SK-N-SH (cell line): ENCODE data around the gene ZHX3. TPM values are rescaled to one million over a fixed set of nuclear protein-coding genes. Genes with fewer than 3 reads are reported as not detected.

Experiments used
- CTCF ChIA-PET: fragments of 300-600, 350-600 bp; formaldehyde crosslinking; extraction: SDS; loops from one replicate; lab custom pipeline; 2021; lab: Yijun Ruan, JAX
- POLR2A ChIA-PET: fragments of 350-600 bp; sonication (Branson Sonifier 250); formaldehyde crosslinking; extraction: SDS; loops from one replicate; lab custom pipeline; 2020; ENCODE audit warnings: antibody characterized with exemption, inconsistent platforms; lab: Yijun Ruan, JAX
- DNase-seq: peaks from one replicate; pipeline ENCODE4 v3.0.0; 2012
- H2AFZ ChIP-seq: fragments of 200-600 bp; sonication (generic); 2 replicates; pipeline ENCODE4 v1.8.1; 2016; ENCODE audit warnings: antibody characterized with exemption, mild to moderate bottlenecking, low read depth
- H3F3A ChIP-seq: fragments of 200-600 bp; sonication (generic); replicated peaks from 2 replicates; pipeline ENCODE3; 2016; ENCODE audit warnings: antibody characterized with exemption, mild to moderate bottlenecking; ENCODE audit not compliant: insufficient read depth
- H3K27ac ChIP-seq, 2 experiments: fragments of 200-500 bp in 1 of 2; fragments of 200-600 bp in 1 of 2; sonication (Bioruptor generic) in 1 of 2; sonication (generic), shearing (Covaris generic) in 1 of 2; 2 replicates each; pipeline versions ENCODE4 v1.5.1 to v1.6.1; 2014 to 2016; ENCODE audit warnings: low read depth in 2 of 2, inconsistent platforms in 1 of 2, low read length in 1 of 2, mild to moderate bottlenecking in 1 of 2, mixed read lengths in 1 of 2
- H3K27me3 ChIP-seq: fragments of 200-600 bp; sonication (generic), shearing (Covaris generic); 2 replicates; pipeline ENCODE4 v1.6.1; 2016; ENCODE audit warnings: mixed run types; ENCODE audit not compliant: insufficient read depth
- H3K36me3 ChIP-seq, 2 experiments: fragments of 200-500 bp in 1 of 2; fragments of 200-600 bp in 1 of 2; sonication (Bioruptor generic) in 1 of 2; sonication (generic) in 1 of 2; replicated peaks in 1 of 2; 2 replicates each; pipeline versions ENCODE3 to v1.5.1; 2014 to 2016; ENCODE audit warnings: low read length in 1 of 2, mild to moderate bottlenecking in 1 of 2; ENCODE audit not compliant: insufficient read depth in 2 of 2, control insufficient read depth in 1 of 2
- H3K4me1 ChIP-seq, 2 experiments: fragments of 200-500 bp in 1 of 2; fragments of 200-600 bp in 1 of 2; sonication (Bioruptor generic) in 1 of 2; sonication (generic), shearing (Covaris generic) in 1 of 2; 2 replicates each; pipeline versions ENCODE4 v1.5.1 to v1.6.1; 2014 to 2016; ENCODE audit warnings: low read depth in 1 of 2, low read length in 1 of 2, mixed run types in 1 of 2; ENCODE audit not compliant: insufficient read depth in 2 of 2, control insufficient read depth in 1 of 2
- H3K4me2 ChIP-seq: fragments of 200-600 bp; sonication (generic), shearing (Covaris generic); 2 replicates; pipeline ENCODE4 v1.6.1; 2017; ENCODE audit warnings: mixed run types
- H3K4me3 ChIP-seq, 2 experiments: fragments of 200-500 bp in 1 of 2; fragments of 200-600 bp in 1 of 2; sonication (Bioruptor generic) in 1 of 2; sonication (generic), shearing (Covaris generic) in 1 of 2; 2 replicates each; pipeline versions ENCODE4 v1.5.1 to v1.8.1; 2014 to 2016; ENCODE audit warnings: low read depth in 2 of 2, inconsistent platforms in 1 of 2, low read length in 1 of 2, mild to moderate bottlenecking in 1 of 2, mixed read lengths in 1 of 2, moderate library complexity in 1 of 2
- H3K79me2 ChIP-seq: fragments of 200-600 bp; sonication (generic); 2 replicates; pipeline ENCODE4 v1.8.1; 2017; ENCODE audit warnings: mild to moderate bottlenecking; ENCODE audit not compliant: insufficient read depth
- H3K9ac ChIP-seq: fragments of 200-600 bp; sonication (generic); 2 replicates; pipeline ENCODE4 v1.6.1; 2017; ENCODE audit warnings: mixed run types
- H3K9me2 ChIP-seq: fragments of 200-600 bp; sonication (generic); 2 replicates; pipeline ENCODE4 v1.6.1; 2017; ENCODE audit warnings: mixed run types
- H3K9me3 ChIP-seq: fragments of 200-600 bp; sonication (generic); 2 replicates; pipeline ENCODE4 v1.6.1; 2017; ENCODE audit warnings: mixed run types, mild to moderate bottlenecking, moderate library complexity
- H4K20me1 ChIP-seq: fragments of 200-600 bp; sonication (generic); 2 replicates; pipeline ENCODE4 v1.6.1; 2017; ENCODE audit warnings: mild to moderate bottlenecking, mixed run types; ENCODE audit not compliant: insufficient read depth
- ELF1 ChIP-seq: IDR thresholded peaks from 2 replicates; pipeline ENCODE4 v1.4.0; 2012
- EP300 ChIP-seq, 2 experiments: IDR thresholded peaks; 2 replicates each; pipeline versions ENCODE4 v1.4.0 to v1.6.1; 2012; ENCODE audit warnings: borderline replicate concordance in 1 of 2, low read depth in 1 of 2, low read length in 1 of 2
- FOSL2 ChIP-seq: IDR thresholded peaks from 2 replicates; pipeline ENCODE4 v1.4.0; 2012; ENCODE audit warnings: low read depth, mild to moderate bottlenecking, moderate library complexity, borderline replicate concordance
- FOXM1 ChIP-seq: IDR thresholded peaks from 2 replicates; pipeline ENCODE4 v1.4.0; 2012; ENCODE audit warnings: low read depth, mild to moderate bottlenecking
- GATA2 ChIP-seq: sonication (generic); formaldehyde crosslinking; IDR thresholded peaks from 2 replicates; pipeline ENCODE4 v1.5.0; 2020; ENCODE audit warnings: mild to moderate bottlenecking, missing genetic modification reagents
- JUND ChIP-seq: IDR thresholded peaks from 2 replicates; pipeline ENCODE4 v1.4.0; 2012
- NFIC ChIP-seq: IDR thresholded peaks from 2 replicates; pipeline ENCODE4 v1.4.0; 2012; ENCODE audit warnings: borderline replicate concordance
- NRF1 ChIP-seq: IDR thresholded peaks from 2 replicates; pipeline ENCODE4 v1.6.1; 2012; ENCODE audit warnings: low read depth, mild to moderate bottlenecking, low read length
- POLR2AphosphoS5 ChIP-seq: IDR thresholded peaks from 2 replicates; pipeline ENCODE4 v1.6.1; 2012; ENCODE audit warnings: low read depth, low read length
- SMC3 ChIP-seq: IDR thresholded peaks from 2 replicates; pipeline ENCODE4 v1.6.1; 2012; ENCODE audit warnings: low read depth, low read length, improper control_type of control experiment
- TAF1 ChIP-seq: IDR thresholded peaks from 2 replicates; pipeline ENCODE4 v1.6.1; 2012; ENCODE audit warnings: low read depth, mild to moderate bottlenecking, low read length, moderate library complexity, borderline replicate concordance
- TEAD4 ChIP-seq: IDR thresholded peaks from 2 replicates; pipeline ENCODE4 v1.4.0; 2012; ENCODE audit warnings: mild to moderate bottlenecking, borderline replicate concordance; ENCODE audit not compliant: insufficient read depth
- USF2 ChIP-seq: fragments of 150-350 bp; IDR thresholded peaks from 2 replicates; pipeline ENCODE4 v1.6.1; 2017; ENCODE audit warnings: antibody characterized with exemption, low read length, low read depth, borderline replicate concordance
- WGBS: methylation state at CpG from one replicate; pipeline ENCODE4 v1.1.6; 2017; ENCODE audit warnings: low lambda C conversion rate; 5-methylcytosine and 5-hydroxymethylcytosine counted together
- polyA plus RNA-seq, 3 experiments: library from polyadenylated mRNA; depleted of rRNA; stranded (reverse); fragments of >200 nt; gene quantifications; 2 replicates each; pipeline ENCODE4 v1.2.3, GENCODE V29; 2012
- TF ChIP-seq, protein P1 (sequence below): IDR thresholded peaks from 2 replicates; pipeline ENCODE4 v1.4.0; 2012; ENCODE audit warnings: low read depth
- TF ChIP-seq, protein P2 (sequence below): IDR thresholded peaks from 2 replicates; pipeline ENCODE4 v1.6.1; 2012; ENCODE audit warnings: mild to moderate bottlenecking, low read depth, low read length, moderate library complexity

ZHX3 gene
- polyA plus RNA-seq, 1 of the 3 experiments (the other 2 are of a cell fraction): 6.0 TPM

DNA sequence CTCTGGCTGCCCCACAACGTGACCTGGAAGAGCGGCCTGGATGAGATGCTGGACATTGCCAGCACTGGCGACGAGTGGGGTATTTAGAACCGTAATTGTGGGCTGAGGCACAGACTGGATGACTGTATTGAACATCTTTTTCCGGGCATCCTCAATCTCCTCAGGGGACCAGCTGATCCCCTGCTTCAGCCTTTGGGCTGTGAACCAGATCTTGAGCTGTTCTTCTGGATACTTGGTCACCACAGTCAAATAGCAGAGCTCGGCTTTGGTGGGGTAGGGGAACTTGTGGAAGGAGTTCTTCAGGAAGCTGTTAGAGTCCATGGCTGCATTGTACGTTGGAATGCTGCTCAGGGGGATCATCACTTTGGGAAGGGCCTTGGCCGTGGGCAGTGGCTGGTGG, 113.9 kb downstream of the ZHX3 start (continued):
- TF ChIP-seq TAF1 (no peak), NFIC (no peak), POLR2AphosphoS5 (no peak), GATA2 (CRISPR knock-in tag) (no peak), EP300 (IDR thresholded peaks at IDR 0.05; ENCODE audit: borderline replicate concordance in 1 of 2, low read depth in 1 of 2, low read length in 1 of 2) (no peak), ELF1 (no peak)

- H3K9ac ChIP-seq: no peak overlapping the region
- 96% methylated on average over 9 of the region's 10 CpGs for WGBS
- H3K36me3 ChIP-seq: peaks cover 4 to 32% of the 10 kb centered on the region in 2 experiments
- no peak overlapping the region for H3K4me2 ChIP-seq
- no peak for TF ChIP-seq NRF1
- TF ChIP-seq, protein P1, sequence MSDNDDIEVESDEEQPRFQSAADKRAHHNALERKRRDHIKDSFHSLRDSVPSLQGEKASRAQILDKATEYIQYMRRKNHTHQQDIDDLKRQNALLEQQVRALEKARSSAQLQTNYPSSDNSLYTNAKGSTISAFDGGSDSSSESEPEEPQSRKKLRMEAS: no peak
- no peak for TF ChIP-seq NFIC
- no peak for TF ChIP-seq EP300 (IDR thresholded peaks at IDR 0.05; ENCODE audit: borderline replicate concordance in 1 of 2, low read depth in 1 of 2, low read length in 1 of 2)
- no peak for TF ChIP-seq FOXM1
- no peak for TF ChIP-seq JUND
- no peak overlapping the region for H3K4me3 ChIP-seq
- no peaks in the 10 kb centered on the region for H3K4me1 ChIP-seq
- H3K79me2 ChIP-seq: peaks cover 8% of the 10 kb centered on the region; the same call in 1 of the 2 replicates
- no peak overlapping the region for H3K27ac ChIP-seq
- peaks cover 15% of the 10 kb centered on the region for H3K9me3 ChIP-seq
- H2AFZ ChIP-seq: no peak overlapping the region
- CTCF ChIA-PET: interaction anchor here (1.0 to 1.9 kb wide), 5 partner anchors 12 to 30 kb away, joined by 3 to 9 read pairs (median 4); no protein-coding TSS in a partner anchor
- POLR2A ChIA-PET: no interaction called here
- H3K27me3 ChIP-seq: no peaks in the 10 kb centered on the region
- no peak for DNase-seq
- H3F3A ChIP-seq: no peaks in the 10 kb centered on the region
- no peaks in the 10 kb centered on the region for H3K9me2 ChIP-seq
- no peaks in the 10 kb centered on the region for H4K20me1 ChIP-seq
Observed at GRCh38 chr20:41202426-41202825, 115.1 kb downstream of the ZHX3 start.

- Histone ChIP-seq H3K4me3 (no peak overlapping the region), H3K79me2 (peaks cover 8% of the 10 kb centered on the region; the same call in 1 of the 2 replicates), H2AFZ (no peak overlapping the region), H3K9ac (no peak overlapping the region), H4K20me1 (no peaks in the 10 kb centered on the region), H3K27ac (no peak overlapping the region), H3K9me2 (no peaks in the 10 kb centered on the region), H3K4me2 (no peak overlapping the region), H3F3A (no peaks in the 10 kb centered on the region), H3K4me1 (no peaks in the 10 kb centered on the region), H3K27me3 (no peaks in the 10 kb centered on the region), H3K36me3 (peaks cover 4 to 35% of the 10 kb centered on the region in 2 experiments), H3K9me3 (peaks cover 16% of the 10 kb centered on the region)
- DNase-seq: no peak
- ChIA-PET POLR2A (no interaction called here), CTCF (interaction anchor here (1.0 to 1.9 kb wide), 5 partner anchors 13 to 31 kb away, joined by 3 to 9 read pairs (median 4); no protein-coding TSS in a partner anchor)
- 94% methylated on average over 3 of the region's 8 CpGs for WGBS
- no peak for TF ChIP-seq NFIC
- no peak for TF ChIP-seq TEAD4
- no peak for TF ChIP-seq ELF1
- TF ChIP-seq SMC3: no peak
- TF ChIP-seq, protein P2, sequence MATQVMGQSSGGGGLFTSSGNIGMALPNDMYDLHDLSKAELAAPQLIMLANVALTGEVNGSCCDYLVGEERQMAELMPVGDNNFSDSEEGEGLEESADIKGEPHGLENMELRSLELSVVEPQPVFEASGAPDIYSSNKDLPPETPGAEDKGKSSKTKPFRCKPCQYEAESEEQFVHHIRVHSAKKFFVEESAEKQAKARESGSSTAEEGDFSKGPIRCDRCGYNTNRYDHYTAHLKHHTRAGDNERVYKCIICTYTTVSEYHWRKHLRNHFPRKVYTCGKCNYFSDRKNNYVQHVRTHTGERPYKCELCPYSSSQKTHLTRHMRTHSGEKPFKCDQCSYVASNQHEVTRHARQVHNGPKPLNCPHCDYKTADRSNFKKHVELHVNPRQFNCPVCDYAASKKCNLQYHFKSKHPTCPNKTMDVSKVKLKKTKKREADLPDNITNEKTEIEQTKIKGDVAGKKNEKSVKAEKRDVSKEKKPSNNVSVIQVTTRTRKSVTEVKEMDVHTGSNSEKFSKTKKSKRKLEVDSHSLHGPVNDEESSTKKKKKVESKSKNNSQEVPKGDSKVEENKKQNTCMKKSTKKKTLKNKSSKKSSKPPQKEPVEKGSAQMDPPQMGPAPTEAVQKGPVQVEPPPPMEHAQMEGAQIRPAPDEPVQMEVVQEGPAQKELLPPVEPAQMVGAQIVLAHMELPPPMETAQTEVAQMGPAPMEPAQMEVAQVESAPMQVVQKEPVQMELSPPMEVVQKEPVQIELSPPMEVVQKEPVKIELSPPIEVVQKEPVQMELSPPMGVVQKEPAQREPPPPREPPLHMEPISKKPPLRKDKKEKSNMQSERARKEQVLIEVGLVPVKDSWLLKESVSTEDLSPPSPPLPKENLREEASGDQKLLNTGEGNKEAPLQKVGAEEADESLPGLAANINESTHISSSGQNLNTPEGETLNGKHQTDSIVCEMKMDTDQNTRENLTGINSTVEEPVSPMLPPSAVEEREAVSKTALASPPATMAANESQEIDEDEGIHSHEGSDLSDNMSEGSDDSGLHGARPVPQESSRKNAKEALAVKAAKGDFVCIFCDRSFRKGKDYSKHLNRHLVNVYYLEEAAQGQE: no peak
- no peak for TF ChIP-seq USF2
- TF ChIP-seq FOXM1: no peak
- no peak for TF ChIP-seq FOSL2
Observed at GRCh38 chr20:41201760-41202159, 115.8 kb downstream of the ZHX3 start.
